Cardiac fibroblast (primary cell): ENCODE measurements around the gene HOOK2.
"Not testable (repeated sequence)": the region's sequence is repeated elsewhere in the genome, so short reads cannot be mapped to it uniquely, and the experiment has no call there.

Source experiments
- DNase-seq, 2 donors: peaks; one replicate each; pipeline versions ENCODE4 v3.0.0 to v3.0.0-alpha.2; 2010; ENCODE audit warnings: low read depth in 2 of 2
- H3K4me3 ChIP-seq, 2 donors: replicated peaks in 1 of 2; 1 replicate in 1 of 2; 2 replicates in 1 of 2; pipeline ENCODE4 v1.5.1; 2011; ENCODE audit warnings: low read depth in 2 of 2, low read length in 2 of 2, mild to moderate bottlenecking in 2 of 2, moderate library complexity in 1 of 2
- CTCF ChIP-seq: IDR thresholded peaks from one replicate; pipeline ENCODE4 v1.5.1; 2011; ENCODE audit warnings: low read depth, mild to moderate bottlenecking, low read length, inconsistent platforms

The HOOK2 gene

DNA sequence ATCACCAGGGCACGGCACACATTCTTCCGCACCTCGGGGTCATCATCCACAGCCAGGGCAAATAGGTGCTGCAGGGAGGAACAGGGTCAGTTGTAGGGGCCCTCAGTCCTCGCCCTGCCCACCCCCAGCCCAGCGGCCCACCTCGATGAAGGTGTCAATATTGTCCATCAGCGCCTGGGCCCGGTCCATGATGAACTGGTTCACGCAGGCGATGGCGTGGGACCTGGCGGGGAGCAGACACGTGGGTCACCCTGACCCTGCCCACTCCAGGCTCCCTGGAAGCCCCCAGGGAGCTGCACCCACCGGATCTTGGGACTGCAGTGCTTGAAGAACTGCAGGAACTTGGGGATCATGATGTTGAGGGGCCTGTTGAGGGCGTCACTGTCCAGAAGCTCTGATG is 60.2 kb downstream of the HOOK2 start:
- no peak overlapping the region for H3K4me3 ChIP-seq
- no peak for TF ChIP-seq CTCF
- DNase-seq = no peak

DNA sequence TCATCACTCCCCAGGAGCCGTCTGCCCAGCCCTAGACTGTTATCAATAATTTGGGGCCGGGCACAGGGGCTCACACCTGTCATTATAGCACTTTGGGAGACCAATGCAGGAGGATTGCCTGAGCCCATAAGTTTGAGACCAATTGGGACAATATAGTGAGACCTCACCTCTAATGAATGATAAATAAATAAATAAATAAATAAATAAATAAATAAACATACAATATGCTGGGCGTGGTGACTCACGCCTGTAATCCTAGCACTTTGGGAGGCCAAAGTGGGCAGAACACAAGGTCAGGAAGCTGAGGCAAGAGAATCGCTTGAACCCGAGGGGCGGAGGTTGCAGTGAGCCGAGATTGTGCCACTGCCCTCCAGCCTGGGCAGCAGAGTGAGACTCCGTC is 62.0 kb downstream of the HOOK2 start:
- not testable (repeated sequence) for H3K4me3 ChIP-seq, DNase-seq
